22Rv1 (cell line): ENCODE results near the gene CLSTN3.

Experiments
- ZFX ChIP-seq: fragments of 450-650 bp; IDR thresholded peaks from 2 replicates; pipeline ENCODE4 v1.6.1; 2017; ENCODE audit warnings: antibody characterized with exemption, borderline replicate concordance
- TF ChIP-seq, protein P1 (sequence below): fragments of 450-650 bp; IDR thresholded peaks from 2 replicates; pipeline ENCODE4 v1.5.1; 2017; ENCODE audit warnings: mild to moderate bottlenecking

DNA sequence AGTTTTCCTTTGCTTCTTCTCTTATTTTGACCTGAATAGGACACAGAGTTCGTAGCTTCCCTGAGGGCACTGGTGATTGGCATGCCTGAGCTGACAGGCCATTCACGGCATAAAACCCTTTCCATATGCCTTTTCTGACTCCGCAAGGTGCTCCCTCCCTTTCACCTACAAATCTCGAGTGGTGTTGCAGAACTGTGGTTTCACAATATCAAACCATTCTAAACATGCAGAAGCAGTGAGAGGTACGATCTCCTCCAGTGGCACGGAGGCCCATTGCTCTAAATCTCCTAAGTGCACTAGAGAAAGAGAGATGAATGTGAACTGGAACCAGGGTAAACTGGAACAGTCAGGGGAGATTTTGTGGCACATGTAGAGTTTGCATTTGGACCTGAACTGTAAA is 23.9 kb downstream of the CLSTN3 start:
- TF ChIP-seq, protein P1, sequence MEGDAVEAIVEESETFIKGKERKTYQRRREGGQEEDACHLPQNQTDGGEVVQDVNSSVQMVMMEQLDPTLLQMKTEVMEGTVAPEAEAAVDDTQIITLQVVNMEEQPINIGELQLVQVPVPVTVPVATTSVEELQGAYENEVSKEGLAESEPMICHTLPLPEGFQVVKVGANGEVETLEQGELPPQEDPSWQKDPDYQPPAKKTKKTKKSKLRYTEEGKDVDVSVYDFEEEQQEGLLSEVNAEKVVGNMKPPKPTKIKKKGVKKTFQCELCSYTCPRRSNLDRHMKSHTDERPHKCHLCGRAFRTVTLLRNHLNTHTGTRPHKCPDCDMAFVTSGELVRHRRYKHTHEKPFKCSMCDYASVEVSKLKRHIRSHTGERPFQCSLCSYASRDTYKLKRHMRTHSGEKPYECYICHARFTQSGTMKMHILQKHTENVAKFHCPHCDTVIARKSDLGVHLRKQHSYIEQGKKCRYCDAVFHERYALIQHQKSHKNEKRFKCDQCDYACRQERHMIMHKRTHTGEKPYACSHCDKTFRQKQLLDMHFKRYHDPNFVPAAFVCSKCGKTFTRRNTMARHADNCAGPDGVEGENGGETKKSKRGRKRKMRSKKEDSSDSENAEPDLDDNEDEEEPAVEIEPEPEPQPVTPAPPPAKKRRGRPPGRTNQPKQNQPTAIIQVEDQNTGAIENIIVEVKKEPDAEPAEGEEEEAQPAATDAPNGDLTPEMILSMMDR, result no peak
- no peak for TF ChIP-seq ZFX
